Measurements from ENCODE around the gene ASB13.
A peak's percentile ranks its signal among the peaks of the same experiment; 100 is the strongest.

ASB13 gene

GRCh38 chr10:5666008-5666840 is at the start of gene ASB13:
Gene ASB13, minus strand, starts transcription at chr10:5666595. Its CDS starts 44 bp downstream, at chr10:5666551.
- FAIRE-seq = no peak

GRCh38 chr10:5711642-5712041 is 45.2 kb upstream of the ASB13 start:
- FAIRE-seq = no peak
- DNase-seq (ENCODE audit: low spot score) = no peak

More at GRCh38 chr10:5666008-5666840, at the start of gene ASB13:
- DNase-seq (ENCODE audit: low spot score) = peak; percentile 13

- FAIRE-seq (peak; percentile 64), DNase-seq (ENCODE audit: low spot score) (no peak)
These were observed 44.5 kb upstream of the ASB13 start for GRCh38 chr10:5710859-5711258.

GRCh38 chr10:5709865-5710264 is 43.5 kb upstream of the ASB13 start:
- FAIRE-seq = no peak
- no peak for DNase-seq (ENCODE audit: low spot score)

GRCh38 chr10:5708356-5708755 is 42.0 kb upstream of the ASB13 start:
- DNase-seq (ENCODE audit: low spot score) (no peak), FAIRE-seq (no peak)

GRCh38 chr10:5698062-5698461 is 31.7 kb upstream of the ASB13 start:
- no peak for DNase-seq (ENCODE audit: low spot score)

GRCh38 chr10:5697342-5697741 is 30.9 kb upstream of the ASB13 start:
- DNase-seq (ENCODE audit: low spot score) = no peak
- FAIRE-seq = no peak

More at GRCh38 chr10:5698062-5698461, 31.7 kb upstream of the ASB13 start:
- no peak for FAIRE-seq

GRCh38 chr10:5694573-5694972 is 28.2 kb upstream of the ASB13 start:
- FAIRE-seq = no peak
- DNase-seq (ENCODE audit: low spot score) = no peak

GRCh38 chr10:5692461-5693358 is 26.3 kb upstream of the ASB13 start:
- DNase-seq (ENCODE audit: low spot score) = peak; percentile 60
- no peak for FAIRE-seq

GRCh38 chr10:5691786-5692185 is 25.4 kb upstream of the ASB13 start:
- DNase-seq (ENCODE audit: low spot score) (no peak), FAIRE-seq (no peak)

- FAIRE-seq = no peak
- no peak for DNase-seq (ENCODE audit: low spot score)
These were observed 22.2 kb upstream of the ASB13 start for GRCh38 chr10:5688587-5688986.

- no peak for DNase-seq (ENCODE audit: low spot score)
- FAIRE-seq = no peak
These were observed 19.4 kb upstream of the ASB13 start for GRCh38 chr10:5685764-5686240.

- DNase-seq (ENCODE audit: low spot score) (peak; percentile 48), FAIRE-seq (peak; percentile 74)
These were observed 18.8 kb upstream of the ASB13 start for GRCh38 chr10:5684971-5685763.

- FAIRE-seq = peak; percentile 80
- peak; percentile 96 for DNase-seq (ENCODE audit: low spot score)
These were observed 18.0 kb upstream of the ASB13 start, which contains the start of gene TASOR2 for GRCh38 chr10:5684318-5684970. Gene TASOR2, plus strand, starts transcription at chr10:5684838. Its CDS starts 35,805 bp downstream, at chr10:5720643.

GRCh38 chr10:5683065-5683464 is 16.7 kb upstream of the ASB13 start:
- DNase-seq (ENCODE audit: low spot score) (no peak), FAIRE-seq (no peak)

GRCh38 chr10:5681930-5682329 is 15.5 kb upstream of the ASB13 start:
- FAIRE-seq = no peak

GRCh38 chr10:5679606-5680005 is 13.2 kb upstream of the ASB13 start:
- no peak for FAIRE-seq
- no peak for DNase-seq (ENCODE audit: low spot score)

More at GRCh38 chr10:5681930-5682329, 15.5 kb upstream of the ASB13 start:
- DNase-seq (ENCODE audit: low spot score) = no peak

- no peak for FAIRE-seq
- DNase-seq (ENCODE audit: low spot score) = no peak
These were observed 12.6 kb upstream of the ASB13 start for GRCh38 chr10:5679037-5679435.

GRCh38 chr10:5678397-5679036 is 12.1 kb upstream of the ASB13 start:
- no peak for FAIRE-seq

More at GRCh38 chr10:5678397-5679036, 12.1 kb upstream of the ASB13 start:
- DNase-seq (ENCODE audit: low spot score) = no peak

Measured in RCC 7860 (cell line).